Astrocyte of the hippocampus (primary cell): Measurements from ENCODE around the gene EPS8L3.
"Not testable (repeated sequence)": the region's sequence is repeated elsewhere in the genome, so short reads cannot be mapped to it uniquely, and the experiment has no call there.

Source experiments
- DNase-seq: peaks from one replicate; pipeline ENCODE4 v3.0.0; 2011; ENCODE audit warnings: low read depth, low spot score

EPS8L3 gene

GRCh38 chr1:109711593-109712320 is 52.0 kb downstream of the EPS8L3 start, which contains the start of gene GSTM5:
GSTM5 (plus strand) TSS chr1:109712251; CDS start chr1:109712313, 62 bp downstream.
- DNase-seq, result peak; percentile 1

GRCh38 chr1:109709822-109710221 is 53.9 kb downstream of the EPS8L3 start:
- DNase-seq, result not testable (repeated sequence)

DNA sequence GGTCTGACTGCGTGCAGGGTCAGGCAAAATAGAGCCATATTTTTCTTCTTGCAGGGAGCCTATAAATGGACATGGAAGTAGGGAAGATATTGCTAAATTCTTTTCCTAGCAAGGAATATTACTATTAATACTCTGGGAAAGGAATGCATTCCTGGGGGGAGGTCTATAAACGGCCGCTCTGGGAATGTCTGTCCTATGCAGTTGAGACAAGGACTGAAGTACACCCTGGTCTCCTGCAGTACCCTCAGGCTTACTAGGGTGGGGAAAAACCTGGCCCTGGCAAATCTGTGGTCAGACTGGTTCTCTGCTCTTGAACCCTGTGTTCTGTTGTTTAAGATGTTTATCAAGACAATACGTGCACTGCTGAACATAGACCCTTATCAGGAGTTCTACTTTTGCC is 54.8 kb downstream of the EPS8L3 start:
- DNase-seq, result peak; percentile 0

DNA sequence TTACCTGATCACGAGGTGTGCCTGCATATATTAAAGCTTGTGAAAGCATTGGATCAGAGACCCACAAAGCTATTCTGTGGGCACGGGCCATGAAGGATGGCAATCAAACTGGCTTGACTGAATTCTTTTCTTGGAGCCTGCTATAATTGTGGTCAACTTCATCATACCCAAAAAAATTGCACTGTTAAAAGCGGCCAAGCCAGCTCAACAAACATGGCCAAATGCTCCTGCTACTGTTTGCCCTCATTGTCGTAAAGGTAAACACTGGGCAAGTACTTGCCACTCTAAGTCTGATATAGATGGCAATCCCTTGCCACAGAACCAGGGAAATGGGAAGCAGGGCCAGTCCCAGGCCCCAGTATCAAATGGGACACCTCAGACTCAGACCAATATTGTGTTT is 58.3 kb downstream of the EPS8L3 start:
- no peak for DNase-seq

DNA sequence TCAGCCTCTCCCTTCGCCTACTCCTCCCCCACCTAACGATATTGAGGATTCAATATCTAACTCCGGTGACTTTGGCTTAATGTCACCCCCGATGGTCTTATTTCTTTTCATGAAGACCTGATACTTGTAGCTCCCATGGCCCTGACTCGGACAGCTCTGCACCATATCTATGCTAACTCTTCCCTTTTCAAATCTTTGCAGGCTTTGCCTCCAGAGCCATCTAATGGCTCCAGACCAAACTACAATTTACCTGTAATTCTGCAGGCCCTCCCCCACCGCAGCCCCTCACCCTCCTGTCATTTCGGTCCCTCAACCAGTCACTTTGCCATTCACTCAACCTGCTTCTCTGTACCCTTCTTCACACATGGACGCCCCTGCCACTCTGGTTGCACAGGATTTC is 59.5 kb downstream of the EPS8L3 start:
- no peak for DNase-seq

- not testable (repeated sequence) for DNase-seq
Measured at GRCh38 chr1:109702940-109703339, 60.8 kb downstream of the EPS8L3 start.
